Transverse colon (tissue), 3 donors: ENCODE data around the gene MAGEB4.

Experiments used
- CTCF ChIP-seq, 5 experiments: fragments of 200-600 bp in 3 of 5; fragments of 450-650 bp in 2 of 5; sonication (generic) in 3 of 5; IDR thresholded peaks; 1 replicate in 2 of 5; 2 replicates in 3 of 5; pipeline ENCODE4 v1.5.1; 2016 to 2017; ENCODE audit warnings: antibody characterized with exemption in 5 of 5, inconsistent platforms in 3 of 5, mild to moderate bottlenecking in 2 of 5, moderate library complexity in 1 of 5
- EP300 ChIP-seq: sonication (generic); formaldehyde crosslinking; IDR thresholded peaks from one replicate; pipeline ENCODE4 v1.6.1; 2017; ENCODE audit warnings: antibody characterized with exemption, low read depth
- POLR2A ChIP-seq: fragments of 450-650 bp; IDR thresholded peaks from one replicate; pipeline ENCODE4 v1.6.1; 2016; ENCODE audit warnings: antibody characterized with exemption, mild to moderate bottlenecking, moderate library complexity

GRCh38 chrX:30217465-30217864, 24.3 kb upstream of the MAGEB4 start:
- no peak for TF ChIP-seq EP300
- no peak for TF ChIP-seq CTCF (IDR thresholded peaks at IDR 0.05)
- TF ChIP-seq POLR2A = no peak
